DMS114 treated with DMSO at 0.1 percent for 48 hours (cell line): ENCODE data around the gene VGLL4.

Experiments
- DNase-seq: peaks from one replicate; lab custom pipeline; 2025; ENCODE audit not compliant: unreplicated experiment; lab: John Stamatoyannopoulos, UW

VGLL4 gene

DNA sequence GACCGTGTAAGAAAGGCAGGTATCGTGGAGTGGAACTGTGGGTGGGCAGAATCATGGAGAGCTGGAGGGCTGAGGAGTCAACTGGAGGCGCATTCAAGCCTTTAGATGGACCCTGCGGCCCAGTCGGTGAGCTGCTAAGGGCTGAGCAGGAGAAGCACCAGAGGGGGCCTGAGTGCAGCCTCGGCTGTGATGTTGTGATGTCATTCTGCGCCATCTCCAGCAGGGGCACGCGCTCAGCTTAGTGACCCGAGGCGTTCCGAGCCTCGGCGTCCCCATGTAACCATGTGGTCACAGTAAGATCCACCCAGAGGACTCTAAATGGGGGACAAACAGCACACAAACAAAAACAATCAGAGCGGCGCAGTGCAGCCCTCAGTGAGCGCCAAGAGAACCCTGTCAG is 76.8 kb downstream of the VGLL4 start:
- no peak for DNase-seq

DNA sequence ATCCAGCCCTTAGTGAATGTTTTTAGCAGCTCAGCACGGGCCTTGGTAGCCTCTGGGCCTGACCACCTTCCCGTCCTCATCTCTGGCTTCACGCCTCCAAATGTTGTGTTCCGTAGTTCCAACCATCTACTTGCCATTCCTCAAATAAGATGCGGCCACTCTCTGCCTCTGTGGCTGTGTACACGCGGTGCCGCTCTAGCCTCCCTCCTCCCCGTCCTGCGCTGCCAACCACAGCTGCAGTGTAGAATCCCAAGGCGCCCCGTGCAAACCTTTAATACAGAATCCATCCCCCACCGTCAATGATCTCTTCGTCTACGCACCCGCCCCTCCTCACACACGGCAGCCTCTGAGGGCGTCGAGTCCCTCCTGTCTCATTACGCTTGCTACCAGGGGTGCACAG is 77.2 kb downstream of the VGLL4 start:
- DNase-seq = no peak

- no peak for DNase-seq
These were observed 77.8 kb downstream of the VGLL4 start for GRCh38 chr3:11565932-11566331.

DNA sequence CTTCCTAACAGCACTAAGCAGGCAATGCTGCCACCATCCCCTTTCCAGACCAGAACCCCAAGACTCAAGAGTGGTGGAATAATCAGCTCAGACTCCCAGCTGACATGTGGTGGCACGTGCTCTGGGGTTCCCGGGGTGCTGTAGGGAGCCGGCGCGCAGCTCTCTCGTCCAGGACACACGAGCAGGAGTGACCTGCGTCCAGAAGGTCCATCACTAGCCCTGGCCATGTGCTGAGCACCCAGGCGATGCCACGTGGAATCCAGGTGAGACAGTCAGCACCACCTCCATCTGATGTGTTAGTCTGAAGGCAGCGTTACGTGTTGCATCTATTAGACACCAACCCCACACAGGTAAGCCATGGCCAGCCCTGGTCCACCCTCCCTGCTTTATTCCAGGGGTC is 78.2 kb downstream of the VGLL4 start:
- DNase-seq = no peak

GRCh38 chr3:11565072-11565471 is 78.6 kb downstream of the VGLL4 start:
- DNase-seq = no peak

DNA sequence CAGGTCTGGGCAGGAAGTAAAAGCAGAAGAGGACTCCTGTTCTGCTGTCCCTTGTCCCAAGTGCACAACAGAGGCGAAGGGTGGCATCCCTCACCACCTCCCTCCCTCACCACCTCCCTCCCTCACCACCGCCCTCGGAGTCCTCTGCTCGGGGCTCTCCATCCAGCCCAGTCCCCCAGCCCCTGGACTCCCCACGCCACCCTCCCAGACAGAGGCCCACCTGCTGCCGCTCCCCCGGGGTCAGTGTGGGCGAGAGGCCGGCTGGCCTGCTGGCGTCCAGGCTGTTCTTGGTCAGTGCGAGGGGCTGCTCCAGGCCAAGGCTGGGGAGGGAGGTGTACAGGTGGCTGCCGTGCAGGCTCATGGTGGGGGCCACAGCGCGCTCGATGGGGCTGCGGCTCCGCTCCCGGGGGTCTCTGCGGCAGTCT is 79.1 kb downstream of the VGLL4 start:
- no peak for DNase-seq

DNA sequence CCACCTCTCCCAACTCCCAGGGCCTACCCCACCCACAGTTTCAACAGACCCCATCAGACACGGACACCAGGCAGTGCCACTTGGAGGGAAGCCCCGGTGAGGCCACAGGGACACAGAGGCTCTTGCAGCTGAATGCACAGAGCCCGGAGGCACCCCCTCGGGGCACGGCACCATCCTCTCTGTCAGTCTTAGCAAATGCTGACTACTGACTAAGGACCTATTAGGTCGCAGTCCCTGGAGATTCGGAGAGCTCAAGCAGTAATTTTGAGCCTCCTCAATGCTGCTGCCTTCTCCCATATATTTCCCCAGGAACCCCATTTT is 79.9 kb downstream of the VGLL4 start:
- DNase-seq = no peak

- no peak for DNase-seq
These were observed 80.4 kb downstream of the VGLL4 start for GRCh38 chr3:11563159-11563864.

- no peak for DNase-seq
These were observed 81.3 kb downstream of the VGLL4 start for GRCh38 chr3:11562277-11562881.

- DNase-seq = no peak
These were observed 83.0 kb downstream of the VGLL4 start for GRCh38 chr3:11560746-11561145.

- no peak for DNase-seq
These were observed 83.7 kb downstream of the VGLL4 start for GRCh38 chr3:11559816-11560633.

GRCh38 chr3:11558918-11559815 is 84.5 kb downstream of the VGLL4 start:
- no peak for DNase-seq

DNA sequence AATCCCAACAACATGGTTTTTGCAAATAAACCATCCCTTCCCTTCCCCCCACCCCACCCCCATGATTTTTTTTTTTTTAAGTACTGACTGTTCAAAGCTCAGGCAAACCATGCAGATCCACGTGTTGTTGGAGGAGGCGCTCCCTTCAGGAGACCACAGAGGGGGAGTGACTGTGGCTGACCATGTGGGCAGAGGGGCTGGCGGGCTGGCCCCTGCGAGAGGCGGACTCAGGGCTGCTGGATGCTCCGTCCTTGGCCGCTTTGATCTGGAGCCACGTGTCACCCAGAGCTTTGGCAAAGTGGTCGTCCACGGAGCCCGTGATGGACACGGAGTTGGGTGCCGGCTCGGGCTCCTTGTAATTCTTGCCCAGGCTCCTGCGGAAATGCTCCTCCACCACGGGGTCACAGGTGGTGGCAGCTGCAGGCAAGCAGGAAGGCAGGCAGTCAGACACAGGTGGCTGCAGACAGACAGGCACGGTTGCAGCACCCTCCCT is 85.3 kb downstream of the VGLL4 start:
- no peak for DNase-seq

DNA sequence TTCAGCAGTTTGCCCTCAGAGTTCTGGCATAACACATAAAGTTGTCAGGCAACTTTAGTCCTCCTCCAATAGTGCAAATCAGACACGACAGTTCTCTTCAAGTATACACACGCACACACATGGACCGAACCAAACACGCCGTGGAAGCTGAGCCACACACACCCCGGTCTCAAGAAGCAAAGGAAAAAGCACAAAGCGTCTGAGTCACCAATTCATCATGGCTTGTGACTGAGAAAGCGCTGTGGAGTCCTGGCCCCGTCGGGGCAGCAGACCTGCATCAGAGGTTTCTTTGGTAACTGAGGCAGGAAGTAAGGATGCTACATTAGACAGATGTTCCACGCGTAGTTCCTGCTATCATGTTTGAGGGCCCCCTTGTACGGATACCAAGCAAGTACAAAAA is 85.7 kb downstream of the VGLL4 start:
- no peak for DNase-seq

DNA sequence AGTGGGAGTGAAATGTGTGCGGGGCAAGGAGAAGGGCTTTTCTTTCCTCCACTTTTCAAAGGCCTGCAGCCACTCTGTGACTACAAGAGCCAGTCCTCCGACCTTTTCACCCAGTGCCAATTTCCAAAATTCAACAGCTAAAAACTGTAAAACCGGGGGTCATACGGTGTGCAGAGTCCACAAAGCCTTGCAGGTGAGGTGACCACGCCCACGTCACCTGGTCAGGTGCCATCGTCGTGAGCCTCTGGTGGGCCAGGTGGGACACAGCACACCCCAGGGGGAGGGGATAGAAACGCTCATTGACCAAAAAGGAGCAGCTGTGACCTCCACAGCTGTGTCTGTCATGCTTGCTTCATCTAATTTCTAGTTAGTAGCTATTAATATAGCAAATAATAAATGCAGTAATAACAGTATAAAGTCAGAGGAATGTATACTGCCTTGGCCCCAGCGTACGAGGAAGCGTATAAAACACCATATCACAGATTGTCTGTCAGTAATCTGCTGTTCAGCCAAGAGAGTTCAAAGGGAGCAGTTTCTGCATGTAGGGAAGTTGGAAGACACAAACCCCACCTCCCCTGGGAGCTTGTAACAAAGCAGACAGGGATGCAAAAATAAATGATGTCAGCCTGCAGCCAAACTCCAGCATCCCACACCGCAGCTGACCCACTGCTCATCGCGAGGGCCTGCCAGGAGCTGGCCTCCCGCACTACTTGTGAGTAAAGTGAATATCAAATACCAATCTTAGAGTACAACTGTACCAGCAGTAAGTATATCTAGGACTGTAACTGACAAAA is 86.7 kb downstream of the VGLL4 start:
- DNase-seq = no peak

DNA sequence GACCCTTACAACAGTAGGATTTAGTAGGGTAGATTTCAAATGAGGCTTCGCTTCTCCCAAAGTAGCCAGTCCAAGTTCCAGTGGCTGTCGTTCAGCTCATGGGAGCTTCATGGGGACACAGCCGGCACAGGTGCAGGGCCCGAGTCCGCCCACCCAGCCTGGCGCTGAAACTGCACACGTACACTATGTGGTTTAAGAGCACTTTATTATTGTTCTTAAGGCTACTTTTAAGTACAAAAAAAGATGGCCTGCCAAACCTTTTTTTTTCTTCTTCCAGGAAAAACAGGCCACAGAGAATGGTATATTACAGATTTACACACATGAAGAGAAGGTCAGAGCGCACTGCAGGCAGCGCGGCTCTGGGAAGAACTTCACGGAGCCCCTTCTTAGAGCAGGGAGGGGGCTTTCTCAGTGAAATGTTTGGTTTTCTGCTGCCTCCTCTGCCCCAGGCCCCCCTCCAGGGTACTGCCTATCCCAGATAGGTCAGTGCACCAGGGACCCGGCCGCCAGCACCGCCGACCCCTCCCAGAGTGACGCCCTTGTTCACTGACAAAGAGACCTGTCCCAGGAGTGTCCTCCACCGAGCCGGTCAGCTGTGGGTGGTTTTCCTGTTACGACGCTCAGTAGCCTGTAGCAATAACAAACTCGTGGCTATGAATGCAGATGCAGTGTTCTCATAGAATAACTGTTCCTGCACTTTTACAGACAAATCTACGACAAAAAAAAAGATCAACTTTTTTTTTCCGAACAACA is 87.7 kb downstream of the VGLL4 start:
- DNase-seq = no peak

- no peak for DNase-seq
These were observed 88.4 kb downstream of the VGLL4 start for GRCh38 chr3:11555211-11555782.

GRCh38 chr3:11554666-11555065 is 89.0 kb downstream of the VGLL4 start:
- DNase-seq = no peak

- no peak for DNase-seq
These were observed 89.5 kb downstream of the VGLL4 start for GRCh38 chr3:11554236-11554610.
